Measurements from ENCODE around the gene G6PC1.
"Not testable (repeated sequence)": the region's sequence is repeated elsewhere in the genome, so short reads cannot be mapped to it uniquely, and the experiment has no call there.

G6PC1 gene

DNA sequence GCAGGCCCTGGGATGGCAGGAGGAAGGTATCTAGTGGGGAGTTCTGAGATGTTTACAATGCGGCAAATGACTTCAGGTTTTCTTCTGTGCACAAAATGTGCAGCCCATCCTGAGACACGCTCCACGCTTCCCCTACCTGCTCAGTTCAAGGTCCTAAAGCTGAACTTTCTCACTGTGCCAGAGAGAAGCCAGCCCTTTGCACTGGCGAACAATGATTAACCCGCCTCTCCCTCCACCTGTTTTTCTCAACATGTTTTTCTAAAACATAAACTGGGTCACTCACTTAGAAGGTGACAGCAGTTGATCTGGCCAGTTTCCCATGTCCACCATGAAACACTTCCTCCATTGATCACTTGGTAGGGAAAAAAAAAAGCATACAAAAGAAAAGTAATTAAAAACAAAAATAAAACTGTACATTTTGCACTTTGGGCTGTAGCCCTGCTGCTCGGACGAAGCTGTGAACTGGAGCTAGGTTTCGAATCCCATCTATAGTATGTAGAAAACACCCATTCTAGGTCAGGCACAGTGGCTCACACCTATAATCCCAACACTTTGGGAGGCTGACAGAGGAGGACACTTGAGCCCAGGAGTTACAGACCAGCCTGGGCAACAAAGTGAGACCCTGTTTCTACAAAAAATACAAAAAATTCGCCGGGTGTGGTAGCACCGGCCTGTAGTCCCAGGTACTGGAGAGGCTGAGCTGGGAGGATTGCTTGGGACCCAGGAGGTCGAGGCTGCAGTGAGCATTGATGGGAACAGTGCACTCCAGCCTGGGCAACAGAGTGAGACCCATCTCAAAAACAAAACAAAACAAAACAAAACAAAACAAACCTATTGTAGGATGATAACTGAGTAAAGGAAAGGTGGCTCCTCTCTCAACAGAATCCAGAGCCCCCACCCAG, 6.1 kb upstream of the G6PC1 start:
- no peak for DNase-seq (ENCODE audit: low read depth)
- no peak overlapping the region for H3K4me3 ChIP-seq (ENCODE audit: low read depth, low read length)
- no peak for TF ChIP-seq CTCF (IDR thresholded peaks at IDR 0.05; ENCODE audit: low read depth, low read length, missing control alignments)

DNA sequence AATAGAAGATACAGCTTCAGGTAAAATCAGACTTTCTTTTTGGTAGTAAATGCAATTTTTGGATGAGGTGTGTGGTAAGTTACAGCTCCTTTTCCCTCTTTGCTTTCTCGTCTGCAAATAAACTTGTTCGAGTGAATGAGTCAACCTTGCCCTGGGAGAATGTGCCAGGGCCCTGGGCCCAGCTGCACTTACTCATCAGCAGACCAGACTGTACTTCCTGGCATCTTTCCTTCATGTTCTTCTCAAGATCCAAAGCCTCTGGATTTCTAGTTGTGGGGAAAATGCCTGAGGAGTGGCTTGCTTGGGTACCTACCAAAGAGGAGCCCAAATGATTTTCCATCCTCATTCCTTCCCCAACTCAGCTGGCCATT, 5.4 kb upstream of the G6PC1 start:
- no peak for TF ChIP-seq CTCF (IDR thresholded peaks at IDR 0.05; ENCODE audit: low read depth, low read length, missing control alignments)
- H3K4me3 ChIP-seq (ENCODE audit: low read depth, low read length), result no peak overlapping the region
- no peak for DNase-seq (ENCODE audit: low read depth)

GRCh38 chr17:42898147-42898811, 2.3 kb upstream of the G6PC1 start:
- TF ChIP-seq CTCF (IDR thresholded peaks at IDR 0.05; ENCODE audit: low read depth, low read length, missing control alignments), result no peak
- no peak for DNase-seq (ENCODE audit: low read depth)
- no peak overlapping the region for H3K4me3 ChIP-seq (ENCODE audit: low read depth, low read length)

GRCh38 chr17:42899981-42900380, 618 bp upstream of the G6PC1 start:
- H3K4me3 ChIP-seq (ENCODE audit: low read depth, low read length); DNase-seq (ENCODE audit: low read depth): not testable (repeated sequence)

GRCh38 chr17:42901535-42902229, 1.1 kb downstream of the G6PC1 start:
- TF ChIP-seq CTCF (IDR thresholded peaks at IDR 0.05; ENCODE audit: low read depth, low read length, missing control alignments), result no peak
- H3K4me3 ChIP-seq (ENCODE audit: low read depth, low read length), result no peak overlapping the region
- no peak for DNase-seq (ENCODE audit: low read depth)

DNA sequence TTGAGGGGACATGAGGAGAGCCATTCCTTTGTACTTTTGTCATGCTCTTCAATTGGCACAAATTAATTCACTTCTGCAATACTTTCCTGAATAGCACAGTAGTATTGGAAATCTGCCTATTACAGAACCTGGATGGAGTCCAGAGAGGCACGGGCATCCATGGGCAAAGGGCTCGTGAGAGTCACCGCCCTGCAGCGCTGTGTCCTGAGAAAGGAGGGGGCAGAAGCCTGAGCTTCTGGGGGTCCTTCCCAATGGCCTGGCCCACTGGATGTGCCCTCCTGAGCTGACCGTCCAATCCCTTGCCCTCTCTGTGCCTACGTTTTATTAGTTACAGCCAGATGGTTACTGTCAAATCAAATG, 3.5 kb downstream of the G6PC1 start:
- H3K4me3 ChIP-seq (ENCODE audit: low read depth, low read length), result no peak overlapping the region
- DNase-seq (ENCODE audit: low read depth), result no peak
- no peak for TF ChIP-seq CTCF (IDR thresholded peaks at IDR 0.05; ENCODE audit: low read depth, low read length, missing control alignments)

DNA sequence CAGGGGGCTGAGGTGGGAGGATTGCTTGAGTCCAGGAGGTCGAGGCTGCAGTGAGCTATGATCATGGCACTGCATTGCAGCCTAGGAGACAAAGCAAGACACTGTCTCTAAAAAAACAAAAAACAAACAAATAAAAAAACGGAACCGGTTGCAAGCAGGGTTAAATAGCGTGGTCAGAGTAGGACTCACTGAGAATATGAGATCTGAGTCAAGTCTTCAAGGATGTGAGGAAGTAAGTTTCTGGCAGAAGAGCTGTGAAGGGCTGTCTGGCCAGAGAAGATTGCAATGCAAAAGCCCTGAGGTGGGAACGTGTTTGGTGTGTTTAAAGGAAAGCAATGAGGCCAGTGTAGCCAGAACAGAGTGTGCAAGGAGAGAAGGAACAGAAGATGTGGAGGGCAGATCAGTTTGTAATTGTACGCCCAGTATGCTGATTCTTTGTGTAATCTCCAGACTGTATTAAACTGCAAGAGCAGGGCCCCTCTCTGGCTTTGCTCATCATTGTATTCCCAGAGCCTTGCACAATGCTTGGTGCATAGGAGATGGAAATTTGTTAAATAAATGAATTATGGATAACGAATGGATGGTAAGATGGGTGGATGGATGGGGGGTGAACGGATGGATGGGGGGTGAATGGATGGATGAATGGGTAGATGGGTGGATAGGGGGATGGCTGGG, 6.3 kb downstream of the G6PC1 start:
- no peak overlapping the region for H3K4me3 ChIP-seq (ENCODE audit: low read depth, low read length)
- DNase-seq (ENCODE audit: low read depth), result no peak
- no peak for TF ChIP-seq CTCF (IDR thresholded peaks at IDR 0.05; ENCODE audit: low read depth, low read length, missing control alignments)

All from GM12864 (cell line).